HepG2 (cell line): Measurements from ENCODE around the gene TOE1. TPM values are rescaled to one million over a fixed set of nuclear protein-coding genes. Genes with fewer than 3 reads are reported as not detected.

Experiments
- ADNP ChIP-seq: sonication (generic); formaldehyde crosslinking; IDR thresholded peaks from 2 replicates; pipeline ENCODE4 v1.4.0; 2020; ENCODE audit warnings: missing genetic modification reagents
- CEBPB ChIP-seq: IDR thresholded peaks from 2 replicates; pipeline ENCODE4 v1.6.1; 2011; ENCODE audit warnings: low read depth, low read length, improper control_type of control experiment, borderline replicate concordance
- CHD4 ChIP-seq: fragments of 200-600 bp; sonication (generic); IDR thresholded peaks from 2 replicates; pipeline ENCODE4 v1.7.0; 2017; ENCODE audit warnings: mild to moderate bottlenecking, low read length, borderline replicate concordance
- EP300 ChIP-seq, 3 experiments: sonication (generic) in 1 of 3; formaldehyde crosslinking in 1 of 3; IDR thresholded peaks; 2 replicates each; pipeline versions ENCODE4 v1.5.1 to v1.6.1; 2011 to 2020; ENCODE audit warnings: low read depth in 2 of 3, low read length in 2 of 3, borderline replicate concordance in 1 of 3, improper control_type of control experiment in 1 of 3, mild to moderate bottlenecking in 1 of 3, missing genetic modification reagents in 1 of 3, moderate library complexity in 1 of 3
- FOXA1 ChIP-seq, 2 experiments: fragments of 450-650 bp in 1 of 2; sonication (generic) in 1 of 2; formaldehyde crosslinking in 1 of 2; IDR thresholded peaks; 2 replicates each; pipeline versions ENCODE4 v1.4.0 to v1.6.1; 2016 to 2020; ENCODE audit warnings: missing genetic modification reagents in 1 of 2
- HDAC2 ChIP-seq: sonication (generic); formaldehyde crosslinking; IDR thresholded peaks from 2 replicates; pipeline ENCODE4 v1.4.0; 2020; ENCODE audit warnings: missing genetic modification reagents
- HOXD1 ChIP-seq: sonication (generic); formaldehyde crosslinking; IDR thresholded peaks from 2 replicates; pipeline ENCODE4 v1.5.0; 2020; ENCODE audit warnings: missing genetic modification reagents
- ISL2 ChIP-seq: sonication (generic); formaldehyde crosslinking; IDR thresholded peaks from 2 replicates; pipeline ENCODE4 v1.5.0; 2020; ENCODE audit warnings: missing genetic modification reagents
- KAT7 ChIP-seq: IDR thresholded peaks from 2 replicates; pipeline ENCODE4 v1.6.1; 2018; ENCODE audit warnings: borderline replicate concordance, missing compliant biosample characterization
- KLF11 ChIP-seq: IDR thresholded peaks from 2 replicates; pipeline ENCODE4 v1.6.1; 2016; ENCODE audit warnings: missing compliant biosample characterization
- MED13 ChIP-seq: sonication (generic); formaldehyde crosslinking; IDR thresholded peaks from 2 replicates; pipeline ENCODE4 v1.5.0; 2020; ENCODE audit warnings: missing genetic modification reagents
- NCOA2 ChIP-seq: sonication (generic); formaldehyde crosslinking; IDR thresholded peaks from 2 replicates; pipeline ENCODE4 v1.8.0; 2022; ENCODE audit warnings: inconsistent platforms
- NR2F1 ChIP-seq, 2 experiments: fragments of 450-650 bp in 1 of 2; formaldehyde crosslinking in 1 of 2; IDR thresholded peaks; 2 replicates each; pipeline versions ENCODE4 v1.5.0 to v1.6.1; 2016 to 2020; ENCODE audit warnings: mild to moderate bottlenecking in 1 of 2, missing compliant biosample characterization in 1 of 2, missing genetic modification reagents in 1 of 2, moderate library complexity in 1 of 2
- RCOR2 ChIP-seq: IDR thresholded peaks from 2 replicates; pipeline ENCODE4 v1.6.1; 2016; ENCODE audit warnings: missing biosample characterization, missing genetic modification reagents
- SETDB1 ChIP-seq: sonication (generic); formaldehyde crosslinking; IDR thresholded peaks from 2 replicates; pipeline ENCODE4 v1.5.1; 2020; ENCODE audit warnings: missing genetic modification reagents, mild to moderate bottlenecking, borderline replicate concordance
- STAG1 ChIP-seq: sonication (generic); formaldehyde crosslinking; IDR thresholded peaks from 2 replicates; pipeline ENCODE4 v1.4.0; 2020; ENCODE audit warnings: missing genetic modification reagents
- TEAD3 ChIP-seq: optimal IDR thresholded peaks from 2 replicates; pipeline ENCODE3; 2016; ENCODE audit warnings: borderline replicate concordance
- THRA ChIP-seq: sonication (generic); formaldehyde crosslinking; IDR thresholded peaks from 2 replicates; pipeline ENCODE4 v1.4.0; 2020; ENCODE audit warnings: missing genetic modification reagents, borderline replicate concordance
- ZKSCAN1 ChIP-seq: fragments of 150-350 bp; IDR thresholded peaks from 2 replicates; pipeline ENCODE4 v1.6.1; 2014; ENCODE audit warnings: low read length
- ZNF430 ChIP-seq: sonication (generic); formaldehyde crosslinking; IDR thresholded peaks from 2 replicates; pipeline ENCODE4 v1.9.0; 2021; ENCODE audit warnings: mild to moderate bottlenecking, missing genetic modification reagents
- ZNF563 ChIP-seq: sonication (generic); formaldehyde crosslinking; IDR thresholded peaks from 2 replicates; pipeline ENCODE4 v1.8.0; 2022; ENCODE audit warnings: mild to moderate bottlenecking, moderate library complexity, missing genetic modification reagents
- ZNF773 ChIP-seq: sonication (generic); formaldehyde crosslinking; IDR thresholded peaks from 2 replicates; pipeline ENCODE4 v1.4.0; 2020; ENCODE audit warnings: missing genetic modification reagents, borderline replicate concordance
- polyA plus RNA-seq, 8 experiments: library from polyadenylated mRNA; depleted of rRNA in 3 of 8; stranded (reverse) in 7 of 8; unstranded in 1 of 8; fragments of >200 nt; fragmentation: Illumina TruSeq in 4 of 8; extraction: Trizol in 4 of 8; gene quantifications; 2 replicates each; pipeline versions ENCODE4 v1.2.1 to v1.2.3, GENCODE V29; 2011 to 2016; ENCODE audit warnings: low read depth in 4 of 8, missing spikeins in 1 of 8, mixed read lengths in 1 of 8; ENCODE audit not compliant: insufficient read depth in 1 of 8
- total RNA-seq, 5 experiments: library from RNA; depleted of rRNA; stranded (reverse); fragments of >200 nt; fragmentation: Illumina TruSeq; extraction: Trizol; gene quantifications; 2 replicates each; pipeline ENCODE4 v1.2.3, GENCODE V29; 2016; ENCODE audit warnings: low read depth in 1 of 5
- TF ChIP-seq, protein P1 (sequence below): sonication (generic); formaldehyde crosslinking; IDR thresholded peaks from 2 replicates; pipeline ENCODE4 v1.8.1; 2023; ENCODE audit warnings: mild to moderate bottlenecking, missing genetic modification reagents, borderline replicate concordance
- TF ChIP-seq, protein P2 (sequence below): sonication (generic); formaldehyde crosslinking; conservative IDR thresholded peaks from 2 replicates; pipeline ENCODE4 v1.4.0; 2020; ENCODE audit warnings: missing genetic modification reagents
- TF ChIP-seq, protein P3 (sequence below): sonication (generic); formaldehyde crosslinking; IDR thresholded peaks from 2 replicates; pipeline ENCODE4 v1.4.0; 2020; ENCODE audit warnings: missing genetic modification reagents

TOE1 gene
- total and polyA plus RNA-seq, 2 of the 13 experiments (the other 11 are each of a cell fraction or from before 2014, with no cell fraction given) = 14.1 to 19.0 TPM

GRCh38 chr1:45335855-45336324 is 4.1 kb upstream of the TOE1 start (continued):
- TF ChIP-seq MED13 (CRISPR knock-in tag) (no peak), ISL2 (CRISPR knock-in tag) (peak; percentile 40; the same call in 1 of the 2 replicates), KAT7 (CRISPR knock-in tag) (no peak; the same call in 1 of the 2 replicates), RCOR2 (CRISPR knock-in tag) (peak; percentile 87), NR2F1 (CRISPR knock-in tag; IDR thresholded peaks at IDR 0.05) (no peak), CEBPB (0 out of 2 replicates have a peak, but pooled peaks have one; percentile 21), ADNP (peak; percentile 60; the same call in 1 of the 2 replicates), TEAD3 (CRISPR knock-in tag) (peak; percentile 90), NCOA2 (CRISPR knock-in tag) (peak; percentile 77), FOXA1 (IDR thresholded peaks at IDR 0.05) (no peak), FOXA1 (CRISPR knock-in tag; IDR thresholded peaks at IDR 0.05) (peak; percentile 16; the same call in 1 of the 2 replicates), HOXD1 (CRISPR knock-in tag) (no peak), ZNF430 (CRISPR knock-in tag) (0 out of 2 replicates have a peak, but pooled peaks have one; percentile 34), CHD4 (peak; percentile 43; the same call in 1 of the 2 replicates), HDAC2 (CRISPR knock-in tag) (peak; percentile 77), STAG1 (no peak), SETDB1 (no peak), ZNF773 (CRISPR knock-in tag) (no peak), ZNF563 (no peak), THRA (CRISPR knock-in tag) (peak; percentile 51; the same call in 1 of the 2 replicates), EP300 (IDR thresholded peaks at IDR 0.05; ENCODE audit: low read depth in 2 of 2, low read length in 2 of 2) (peak in 1 of 2 experiments; percentile 83; a peak in 3 of 4 replicates), EP300 (CRISPR knock-in tag; IDR thresholded peaks at IDR 0.05; ENCODE audit: borderline replicate concordance) (no peak), KLF11 (CRISPR knock-in tag) (no peak), ZKSCAN1 (no peak)
- TF ChIP-seq, protein P1, sequence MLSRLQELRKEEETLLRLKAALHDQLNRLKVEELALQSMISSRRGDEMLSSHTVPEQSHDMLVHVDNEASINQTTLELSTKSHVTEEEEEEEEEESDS (CRISPR knock-in tag) = no peak
- TF ChIP-seq, protein P2, sequence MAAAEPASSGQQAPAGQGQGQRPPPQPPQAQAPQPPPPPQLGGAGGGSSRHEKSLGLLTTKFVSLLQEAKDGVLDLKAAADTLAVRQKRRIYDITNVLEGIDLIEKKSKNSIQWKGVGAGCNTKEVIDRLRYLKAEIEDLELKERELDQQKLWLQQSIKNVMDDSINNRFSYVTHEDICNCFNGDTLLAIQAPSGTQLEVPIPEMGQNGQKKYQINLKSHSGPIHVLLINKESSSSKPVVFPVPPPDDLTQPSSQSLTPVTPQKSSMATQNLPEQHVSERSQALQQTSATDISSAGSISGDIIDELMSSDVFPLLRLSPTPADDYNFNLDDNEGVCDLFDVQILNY (CRISPR knock-in tag) = no peak
- TF ChIP-seq, protein P3, sequence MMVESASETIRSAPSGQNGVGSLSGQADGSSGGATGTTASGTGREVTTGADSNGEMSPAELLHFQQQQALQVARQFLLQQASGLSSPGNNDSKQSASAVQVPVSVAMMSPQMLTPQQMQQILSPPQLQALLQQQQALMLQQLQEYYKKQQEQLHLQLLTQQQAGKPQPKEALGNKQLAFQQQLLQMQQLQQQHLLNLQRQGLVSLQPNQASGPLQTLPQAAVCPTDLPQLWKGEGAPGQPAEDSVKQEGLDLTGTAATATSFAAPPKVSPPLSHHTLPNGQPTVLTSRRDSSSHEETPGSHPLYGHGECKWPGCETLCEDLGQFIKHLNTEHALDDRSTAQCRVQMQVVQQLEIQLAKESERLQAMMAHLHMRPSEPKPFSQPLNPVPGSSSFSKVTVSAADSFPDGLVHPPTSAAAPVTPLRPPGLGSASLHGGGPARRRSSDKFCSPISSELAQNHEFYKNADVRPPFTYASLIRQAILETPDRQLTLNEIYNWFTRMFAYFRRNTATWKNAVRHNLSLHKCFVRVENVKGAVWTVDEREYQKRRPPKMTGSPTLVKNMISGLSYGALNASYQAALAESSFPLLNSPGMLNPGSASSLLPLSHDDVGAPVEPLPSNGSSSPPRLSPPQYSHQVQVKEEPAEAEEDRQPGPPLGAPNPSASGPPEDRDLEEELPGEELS (CRISPR knock-in tag) = peak; percentile 65; the same call in 1 of the 2 replicates
